WTC11 (cell line): ENCODE results near the gene USP10. TPM values are rescaled to one million over a fixed set of nuclear protein-coding genes. Genes with fewer than 3 reads are reported as not detected.
"Not testable (repeated sequence)": the region's sequence is repeated elsewhere in the genome, so short reads cannot be mapped to it uniquely, and the experiment has no call there.

ENCODE experiments used
- ATAC-seq: fragments of 200-7000 bp; cut with Tn5 transposase; 2 replicates; pipeline ENCODE4 v1.10.0; 2021; ENCODE audit warnings: mild to moderate bottlenecking, moderate library complexity
- CTCF ChIA-PET: fragments of 300-600 bp; sonication (Branson Sonifier 250); formaldehyde crosslinking; loops from one replicate; lab custom pipeline; 2021; ENCODE audit warnings: antibody characterized with exemption; lab: Charles Lee
- POLR2A ChIA-PET: fragments of 350-600 bp; sonication (Branson Sonifier 250); formaldehyde crosslinking; loops from one replicate; lab custom pipeline; 2021; ENCODE audit warnings: antibody characterized with exemption; lab: Charles Lee
- DNase-seq: peaks from one replicate; pipeline ENCODE4 v3.0.0; 2021; ENCODE audit warnings: low spot score
- H3K27ac Mint-ChIP-seq: 2 replicates; pipeline ENCODE4 v1.8.0; 2021; ENCODE audit warnings: mixed read lengths
- H3K27me3 Mint-ChIP-seq: 2 replicates; pipeline ENCODE4 v1.8.0; 2021; ENCODE audit warnings: low read depth, mild to moderate bottlenecking, moderate library complexity, mixed read lengths
- H3K36me3 Mint-ChIP-seq: 2 replicates; pipeline ENCODE4 v1.8.0; 2021; ENCODE audit warnings: mixed read lengths
- H3K4me1 Mint-ChIP-seq: 2 replicates; pipeline ENCODE4 v1.8.0; 2022; ENCODE audit warnings: mixed read lengths
- H3K4me3 Mint-ChIP-seq: 2 replicates; pipeline ENCODE4 v1.8.0; 2021; ENCODE audit warnings: mild to moderate bottlenecking, moderate library complexity, mixed read lengths
- H3K9me3 Mint-ChIP-seq: 2 replicates; pipeline ENCODE4 v1.8.0; 2021; ENCODE audit warnings: mixed read lengths
- AFF4 ChIP-seq: sonication (generic); formaldehyde crosslinking; IDR thresholded peaks from 2 replicates; pipeline ENCODE4 v1.8.1; 2023; ENCODE audit warnings: mild to moderate bottlenecking, missing genetic modification reagents, borderline replicate concordance
- AR ChIP-seq: fragments of 250-450 bp; sonication (Bioruptor Pico); IDR thresholded peaks from 2 replicates; pipeline ENCODE4 v1.9.0; 2021; ENCODE audit warnings: mild to moderate bottlenecking
- ATF1 ChIP-seq: sonication (generic); formaldehyde crosslinking; IDR thresholded peaks from 2 replicates; pipeline ENCODE4 v1.8.1; 2023; ENCODE audit warnings: mild to moderate bottlenecking, moderate library complexity, missing genetic modification reagents
- CREB1 ChIP-seq: sonication (generic); formaldehyde crosslinking; IDR thresholded peaks from 2 replicates; pipeline ENCODE4 v1.8.0; 2023; ENCODE audit warnings: mild to moderate bottlenecking, missing genetic modification reagents
- E2F1 ChIP-seq: sonication (generic); formaldehyde crosslinking; IDR thresholded peaks from 2 replicates; pipeline ENCODE4 v1.8.0; 2022; ENCODE audit warnings: mild to moderate bottlenecking, missing genetic modification reagents
- FOXP4 ChIP-seq: sonication (generic); formaldehyde crosslinking; IDR thresholded peaks from 2 replicates; pipeline ENCODE4 v1.8.0; 2022; ENCODE audit warnings: mild to moderate bottlenecking, missing genetic modification reagents
- HMGA2 ChIP-seq: fragments of 250-450 bp; sonication (Bioruptor Pico); IDR thresholded peaks from 2 replicates; pipeline ENCODE4 v1.4.0; 2021; ENCODE audit warnings: mild to moderate bottlenecking, moderate library complexity
- IRF2 ChIP-seq: sonication (generic); formaldehyde crosslinking; IDR thresholded peaks from 2 replicates; pipeline ENCODE4 v1.8.0; 2022; ENCODE audit warnings: low read depth, missing genetic modification reagents, borderline replicate concordance
- MLX ChIP-seq: sonication (generic); formaldehyde crosslinking; IDR thresholded peaks from 2 replicates; pipeline ENCODE4 v1.8.1; 2023; ENCODE audit warnings: mild to moderate bottlenecking, missing genetic modification reagents, moderate library complexity
- TEAD1 ChIP-seq: sonication (generic); formaldehyde crosslinking; IDR thresholded peaks from 2 replicates; pipeline ENCODE4 v1.8.0; 2022; ENCODE audit warnings: mild to moderate bottlenecking, missing genetic modification reagents
- USF2 ChIP-seq: sonication (generic); formaldehyde crosslinking; IDR thresholded peaks from 2 replicates; pipeline ENCODE4 v1.8.1; 2023; ENCODE audit warnings: mild to moderate bottlenecking, missing genetic modification reagents, moderate library complexity
- ZNF416 ChIP-seq: fragments of 250-450 bp; sonication (Bioruptor Pico); IDR thresholded peaks from 2 replicates; pipeline ENCODE4 v1.9.0; 2021; ENCODE audit warnings: mild to moderate bottlenecking, inconsistent platforms
- total RNA-seq: library from RNA; stranded (reverse); gene quantifications from 3 replicates; pipeline ENCODE4 v1.2.3, GENCODE V29; 2021

The USP10 gene
- total RNA-seq, 1 experiment from 2014 or later, result 138 TPM

GRCh38 chr16:84692451-84693214 is 7.2 kb upstream of the USP10 start:
- Mint-ChIP-seq H3K9me3 (peaks cover 30% of the 10 kb centered on the region), H3K4me1 (no peaks in the 10 kb centered on the region), H3K27ac (no peak overlapping the region)
- ATAC-seq, result no peak
- TF ChIP-seq CREB1 (no peak), FOXP4 (CRISPR knock-in tag) (no peak), AR (CRISPR knock-in tag) (no peak)
- TF ChIP-seq, all 79 proteins: peak for 0
- peaks cover 4% of the 10 kb centered on the region; the same call in 1 of the 2 replicates for H3K36me3 Mint-ChIP-seq
- H3K4me3 Mint-ChIP-seq, result no peak overlapping the region
- no peak for DNase-seq
- CTCF ChIA-PET, result interaction anchor here (0.8 to 3.3 kb wide), 3 partner anchors 21 to 45 kb away, joined by 3 to 13 read pairs (median 8); no protein-coding TSS in a partner anchor
- peaks cover 3% of the 10 kb centered on the region; the same call in 1 of the 2 replicates for H3K27me3 Mint-ChIP-seq
- POLR2A ChIA-PET, result no interaction called here

GRCh38 chr16:84693869-84694268 is 5.9 kb upstream of the USP10 start:
- H3K4me1 Mint-ChIP-seq, DNase-seq, H3K27ac Mint-ChIP-seq, ATAC-seq, H3K27me3 Mint-ChIP-seq, H3K4me3 Mint-ChIP-seq, H3K36me3 Mint-ChIP-seq: not testable (repeated sequence)
- CTCF ChIA-PET, result interaction anchor here (0.6 to 3.3 kb wide), 6 partner anchors 17 to 1074 kb away, joined by 3 to 13 read pairs (median 6); no protein-coding TSS in a partner anchor
- TF ChIP-seq HMGA2 (CRISPR knock-in tag), result peak; percentile 34; the same call in 1 of the 2 replicates
- POLR2A ChIA-PET, result interaction anchor here (0.6 kb wide), 1 partner anchor 135 kb away, joined by 5 read pairs; no protein-coding TSS in a partner anchor
- H3K9me3 Mint-ChIP-seq, result peaks cover 18% of the 10 kb centered on the region

- no peaks in the 10 kb centered on the region; the same call in 1 of the 2 replicates for H3K36me3 Mint-ChIP-seq
- POLR2A ChIA-PET, result no interaction called here
- CTCF ChIA-PET, result interaction anchor here (2.7 to 3.3 kb wide), 3 partner anchors 22 to 43 kb away, joined by 8 to 13 read pairs (median 13); no protein-coding TSS in a partner anchor
These were observed 4.8 kb upstream of the USP10 start for GRCh38 chr16:84694980-84695379.

More at GRCh38 chr16:84694980-84695379, 4.8 kb upstream of the USP10 start:
- DNase-seq, result no peak
- Mint-ChIP-seq H3K27me3 (no peaks in the 10 kb centered on the region), H3K4me3 (no peak overlapping the region), H3K27ac (no peak overlapping the region; the same call in 1 of the 2 replicates), H3K9me3 (peaks cover 16% of the 10 kb centered on the region), H3K4me1 (peaks cover 7% of the 10 kb centered on the region)
- ATAC-seq, result no peak
- TF ChIP-seq AFF4 (CRISPR knock-in tag), result no peak
- no peak for TF ChIP-seq IRF2 (CRISPR knock-in tag)
- TF ChIP-seq USF2, result no peak
- TF ChIP-seq ATF1 (CRISPR knock-in tag), result no peak
- no peak for TF ChIP-seq E2F1
- TF ChIP-seq TEAD1 (CRISPR knock-in tag), result no peak
- TF ChIP-seq ZNF416 (CRISPR knock-in tag), result no peak
- TF ChIP-seq MLX (CRISPR knock-in tag), result no peak
